Liver (tissue), 9 donors: ENCODE measurements around the gene GOPC. TPM values are rescaled to one million over a fixed set of nuclear protein-coding genes. Genes with fewer than 3 reads are reported as not detected.

ENCODE experiments used
- DNase-seq: peaks from one replicate; pipeline ENCODE4 v3.0.0-alpha.2; 2017; ENCODE audit warnings: low spot score
- H3K27ac ChIP-seq, 2 donors: one replicate each; pipeline ENCODE4 v1.7.0; 2013; ENCODE audit warnings: inconsistent platforms in 2 of 2, low read length in 2 of 2, control low read depth in 1 of 2, low read depth in 1 of 2, mild to moderate bottlenecking in 1 of 2
- H3K27me3 ChIP-seq, 4 donors: one replicate each; pipeline versions ENCODE4 v1.6.1 to v1.7.0; 2013; ENCODE audit warnings: low read length in 3 of 4, inconsistent platforms in 1 of 4, mild to moderate bottlenecking in 1 of 4, moderate library complexity in 1 of 4; ENCODE audit not compliant: control insufficient read depth in 4 of 4, insufficient read depth in 4 of 4
- H3K36me3 ChIP-seq, 4 donors: one replicate each; pipeline versions ENCODE4 v1.6.1 to v1.7.0; 2013; ENCODE audit warnings: low read length in 3 of 4, mild to moderate bottlenecking in 3 of 4, low read depth in 1 of 4, moderate library complexity in 1 of 4; ENCODE audit not compliant: control insufficient read depth in 4 of 4, insufficient read depth in 3 of 4
- H3K4me1 ChIP-seq, 4 donors: one replicate each; pipeline versions ENCODE4 v1.6.1 to v1.7.0; 2013; ENCODE audit warnings: low read length in 3 of 4, mild to moderate bottlenecking in 3 of 4, moderate library complexity in 1 of 4; ENCODE audit not compliant: control insufficient read depth in 4 of 4, insufficient read depth in 4 of 4
- H3K4me3 ChIP-seq, 3 donors: one replicate each; pipeline versions ENCODE4 v1.6.1 to v1.7.0; 2013; ENCODE audit warnings: low read length in 3 of 3, control low read depth in 1 of 3, low read depth in 1 of 3, mild to moderate bottlenecking in 1 of 3
- H3K9ac ChIP-seq, 2 donors: one replicate each; pipeline ENCODE4 v1.7.0; 2013; ENCODE audit warnings: low read length in 2 of 2, mild to moderate bottlenecking in 2 of 2, moderate library complexity in 2 of 2, control low read depth in 1 of 2, low read depth in 1 of 2
- H3K9me3 ChIP-seq, 4 donors: one replicate each; pipeline versions ENCODE4 v1.6.1 to v1.7.0; 2013; ENCODE audit warnings: low read length in 3 of 4; ENCODE audit not compliant: control insufficient read depth in 4 of 4
- ATF3 ChIP-seq: IDR thresholded peaks from 2 replicates; pipeline ENCODE4 v1.6.1; 2016; ENCODE audit warnings: antibody characterized with exemption
- CTCF ChIP-seq: fragments of 150-350 bp; IDR thresholded peaks from 2 replicates; pipeline ENCODE4 v1.5.1; 2017; ENCODE audit warnings: improper control_type of control experiment, low read depth, low read length; ENCODE audit not compliant: missing input control
- EGR1 ChIP-seq, 2 donors: IDR thresholded peaks; 2 replicates each; pipeline ENCODE4 v1.6.1; 2016 to 2018; ENCODE audit warnings: antibody characterized with exemption in 2 of 2, low read depth in 2 of 2
- FOXA1 ChIP-seq: IDR thresholded peaks from 2 replicates; pipeline ENCODE4 v1.6.1; 2016; ENCODE audit warnings: antibody characterized with exemption
- FOXA2 ChIP-seq: IDR thresholded peaks from 2 replicates; pipeline ENCODE4 v1.6.1; 2016; ENCODE audit warnings: antibody characterized with exemption
- GABPA ChIP-seq, 2 donors: IDR thresholded peaks in 1 of 2; conservative IDR thresholded peaks in 1 of 2; 2 replicates each; pipeline ENCODE4 v1.6.1; 2016; ENCODE audit warnings: antibody characterized with exemption in 2 of 2, mild to moderate bottlenecking in 1 of 2, moderate library complexity in 1 of 2
- HNF4A ChIP-seq, 2 donors: conservative IDR thresholded peaks; 2 replicates each; pipeline ENCODE4 v1.6.1; 2016; ENCODE audit warnings: antibody characterized with exemption in 2 of 2, mild to moderate bottlenecking in 2 of 2
- HNF4G ChIP-seq: IDR thresholded peaks from 2 replicates; pipeline ENCODE4 v1.6.1; 2016; ENCODE audit warnings: antibody characterized with exemption
- JUND ChIP-seq, 2 donors: IDR thresholded peaks; 2 replicates each; pipeline ENCODE4 v1.6.1; 2016; ENCODE audit warnings: antibody characterized with exemption in 2 of 2
- MAX ChIP-seq: IDR thresholded peaks from 2 replicates; pipeline ENCODE4 v1.6.1; 2016; ENCODE audit warnings: antibody characterized with exemption
- NR2F2 ChIP-seq: IDR thresholded peaks from 2 replicates; pipeline ENCODE4 v1.6.1; 2016; ENCODE audit warnings: antibody characterized with exemption
- RAD21 ChIP-seq, 2 donors: IDR thresholded peaks; 2 replicates each; pipeline ENCODE4 v1.6.1; 2016; ENCODE audit warnings: antibody characterized with exemption in 2 of 2, mild to moderate bottlenecking in 2 of 2
- REST ChIP-seq: IDR thresholded peaks from 2 replicates; pipeline ENCODE4 v1.6.1; 2016; ENCODE audit warnings: antibody characterized with exemption, mild to moderate bottlenecking
- RXRA ChIP-seq, 2 donors: IDR thresholded peaks; 2 replicates each; pipeline ENCODE4 v1.6.1; 2017 to 2018; ENCODE audit warnings: antibody characterized with exemption in 2 of 2, mild to moderate bottlenecking in 1 of 2
- SP1 ChIP-seq: IDR thresholded peaks from 2 replicates; pipeline ENCODE4 v1.6.1; 2018; ENCODE audit warnings: antibody characterized with exemption, mild to moderate bottlenecking
- TAF1 ChIP-seq: conservative IDR thresholded peaks from 2 replicates; pipeline ENCODE4 v1.6.1; 2016; ENCODE audit warnings: antibody characterized with exemption, mild to moderate bottlenecking
- YY1 ChIP-seq: IDR thresholded peaks from 2 replicates; pipeline ENCODE4 v1.6.1; 2016; ENCODE audit warnings: antibody characterized with exemption, mild to moderate bottlenecking
- ZBTB33 ChIP-seq: IDR thresholded peaks from 2 replicates; pipeline ENCODE4 v1.6.1; 2016; ENCODE audit warnings: antibody characterized with exemption
- WGBS: extraction: QIAGEN DNeasy Blood & Tissue Kit; methylation state at CpG from one replicate; pipeline ENCODE4 v1.1.7; 2013; 5-methylcytosine and 5-hydroxymethylcytosine counted together
- polyA plus RNA-seq, 2 donors: library from polyadenylated mRNA; stranded (reverse) in 1 of 2; unstranded in 1 of 2; fragments of 200-250 nt in 1 of 2; fragments of >200 nt in 1 of 2; fragmentation: Nextera tagmentation in 1 of 2; extraction: Ambion mirVana in 1 of 2; gene quantifications; one replicate each; pipeline versions ENCODE4 v1.2.1 to v1.2.3, GENCODE V29; 2013 to 2015
- total RNA-seq, 2 donors: library from RNA; depleted of rRNA; stranded (reverse); fragments of >200 nt; gene quantifications; one replicate each; pipeline ENCODE4 v1.2.3, GENCODE V29; 2014
- donor health status: healthy.
- donor health status: healthy.
- donor health status: healthy.
- donor health status: healthy.
- donor health status: healthy.

GOPC gene
- total and polyA plus RNA-seq, 4 donors = 7.4 to 17.8 (median 11.4) TPM

- no peak for DNase-seq
- Histone ChIP-seq H3K36me3 (no peaks in the 10 kb centered on the region), H3K27ac (no peak overlapping the region), H3K9me3 (no peaks in the 10 kb centered on the region), H3K4me1 (peaks cover 5 to 18% (median 10%) of the 10 kb centered on the region in 4 donors), H3K4me3 (no peak overlapping the region), H3K9ac (no peak overlapping the region), H3K27me3 (no peaks in the 10 kb centered on the region)
- 87% methylated on average over 5 of the region's 5 CpGs for WGBS
- TF ChIP-seq REST (no peak), RXRA (IDR thresholded peaks at IDR 0.05) (no peak), ZBTB33 (no peak), EGR1 (IDR thresholded peaks at IDR 0.05; ENCODE audit: low read depth in 2 of 2) (no peak), SP1 (no peak), MAX (no peak), YY1 (no peak), TAF1 (no peak), NR2F2 (no peak), ATF3 (no peak), CTCF (no peak), GABPA (IDR thresholded peaks at IDR 0.05 in 1 of 2, conservative IDR thresholded peaks at IDR 0.05 in 1 of 2) (no peak), HNF4A (conservative IDR thresholded peaks at IDR 0.05) (no peak), JUND (IDR thresholded peaks at IDR 0.05) (no peak), FOXA2 (no peak), FOXA1 (no peak), RAD21 (IDR thresholded peaks at IDR 0.05) (no peak), HNF4G (no peak)
These were observed 80.4 kb downstream of the GOPC start for GRCh38 chr6:117521791-117522502.
